ENCODE data around the gene NCOA3.

GRCh38 chr20:47605673-47606413, 104.2 kb downstream of the NCOA3 start:
- no peak for TF ChIP-seq CTCF (IDR thresholded peaks at IDR 0.05)
- no peak for TF ChIP-seq RAD21 (IDR thresholded peaks at IDR 0.05; ENCODE audit: low read length)
- no peak for TF ChIP-seq YY1 (IDR thresholded peaks at IDR 0.05; ENCODE audit: low read depth)
- no peak for TF ChIP-seq CHD2 (IDR thresholded peaks at IDR 0.05; ENCODE audit: low read length, partially characterized antibody)
- no peak for TF ChIP-seq ELF1 (IDR thresholded peaks at IDR 0.05)
- TF ChIP-seq EZH2phosphoT487 (IDR thresholded peaks at IDR 0.05; ENCODE audit: borderline replicate concordance, low read depth), result no peak
- no peak for TF ChIP-seq EP300 (IDR thresholded peaks at IDR 0.05; ENCODE audit: borderline replicate concordance in 1 of 2, low read depth in 1 of 2, low read length in 1 of 2)
- TF ChIP-seq TEAD4 (IDR thresholded peaks at IDR 0.05; ENCODE audit: borderline replicate concordance, insufficient read depth), result no peak
- TF ChIP-seq MEF2A (IDR thresholded peaks at IDR 0.05; ENCODE audit: borderline replicate concordance, low read depth), result no peak
- TF ChIP-seq POLR2AphosphoS5 (IDR thresholded peaks at IDR 0.05; ENCODE audit: low read depth, low read length), result no peak

Measured in SK-N-SH (cell line).